ENCODE data around the gene TTBK2.

The TTBK2 gene

DNA sequence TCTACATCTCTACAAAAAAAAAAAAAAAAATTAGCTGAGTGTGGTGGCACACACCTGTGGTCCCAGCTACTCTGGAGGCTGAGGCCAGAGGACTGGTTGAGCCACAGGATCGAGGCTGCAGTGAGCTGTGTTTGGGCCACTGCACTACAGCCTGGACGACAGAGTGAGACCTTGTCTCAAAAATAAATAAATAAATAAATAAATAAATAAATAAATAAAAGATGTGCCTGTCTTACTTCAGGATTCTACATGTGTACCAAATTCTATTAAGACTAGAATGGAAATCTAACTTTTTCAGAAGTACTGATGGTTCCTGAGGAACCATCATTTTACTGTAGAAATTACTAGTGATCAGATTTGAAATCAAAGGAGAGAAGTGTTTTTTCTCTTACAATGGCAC is 51.9 kb downstream of the TTBK2 start:
- TF ChIP-seq, protein P1, sequence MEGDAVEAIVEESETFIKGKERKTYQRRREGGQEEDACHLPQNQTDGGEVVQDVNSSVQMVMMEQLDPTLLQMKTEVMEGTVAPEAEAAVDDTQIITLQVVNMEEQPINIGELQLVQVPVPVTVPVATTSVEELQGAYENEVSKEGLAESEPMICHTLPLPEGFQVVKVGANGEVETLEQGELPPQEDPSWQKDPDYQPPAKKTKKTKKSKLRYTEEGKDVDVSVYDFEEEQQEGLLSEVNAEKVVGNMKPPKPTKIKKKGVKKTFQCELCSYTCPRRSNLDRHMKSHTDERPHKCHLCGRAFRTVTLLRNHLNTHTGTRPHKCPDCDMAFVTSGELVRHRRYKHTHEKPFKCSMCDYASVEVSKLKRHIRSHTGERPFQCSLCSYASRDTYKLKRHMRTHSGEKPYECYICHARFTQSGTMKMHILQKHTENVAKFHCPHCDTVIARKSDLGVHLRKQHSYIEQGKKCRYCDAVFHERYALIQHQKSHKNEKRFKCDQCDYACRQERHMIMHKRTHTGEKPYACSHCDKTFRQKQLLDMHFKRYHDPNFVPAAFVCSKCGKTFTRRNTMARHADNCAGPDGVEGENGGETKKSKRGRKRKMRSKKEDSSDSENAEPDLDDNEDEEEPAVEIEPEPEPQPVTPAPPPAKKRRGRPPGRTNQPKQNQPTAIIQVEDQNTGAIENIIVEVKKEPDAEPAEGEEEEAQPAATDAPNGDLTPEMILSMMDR (IDR thresholded peaks at IDR 0.05) = no peak
- TF ChIP-seq ZFX (IDR thresholded peaks at IDR 0.05; ENCODE audit: borderline replicate concordance) = no peak
- H3K27ac ChIP-seq = no peak overlapping the region

DNA sequence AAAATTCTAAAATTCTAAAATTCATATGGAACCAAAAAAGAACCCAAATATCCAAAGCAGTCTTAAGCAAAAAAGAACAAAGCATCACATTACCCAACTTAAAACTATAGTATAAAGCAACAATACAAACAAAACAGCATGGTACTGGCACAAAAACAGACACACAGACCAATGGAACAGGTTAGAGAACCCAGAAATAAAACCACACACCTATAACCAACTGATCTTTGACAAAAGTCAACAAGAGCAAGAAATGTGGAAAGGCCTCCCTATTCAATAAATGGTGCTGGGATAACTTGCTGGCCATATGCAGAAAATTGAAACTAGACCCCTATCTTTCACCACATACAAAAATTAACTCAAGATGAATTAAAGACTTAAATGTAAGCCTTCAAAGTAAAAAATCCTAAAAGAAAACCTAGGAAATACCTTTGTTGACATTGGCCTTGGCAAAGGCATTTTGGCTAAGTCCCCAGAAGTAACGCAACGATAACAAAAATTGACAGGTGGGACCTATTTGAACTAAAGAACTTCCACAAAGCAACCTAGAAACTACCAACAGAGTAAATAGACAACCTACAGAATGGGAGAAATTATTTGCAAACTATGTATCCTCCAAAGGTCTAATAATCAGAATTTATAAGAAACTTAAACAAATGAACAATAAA is 56.9 kb downstream of the TTBK2 start:
- H3K27ac ChIP-seq = 0 out of 2 replicates have a peak overlapping the region, but pooled peaks have one; percentile 2
- TF ChIP-seq ZFX (IDR thresholded peaks at IDR 0.05; ENCODE audit: borderline replicate concordance) = no peak
- TF ChIP-seq, protein P1 (IDR thresholded peaks at IDR 0.05) = no peak

DNA sequence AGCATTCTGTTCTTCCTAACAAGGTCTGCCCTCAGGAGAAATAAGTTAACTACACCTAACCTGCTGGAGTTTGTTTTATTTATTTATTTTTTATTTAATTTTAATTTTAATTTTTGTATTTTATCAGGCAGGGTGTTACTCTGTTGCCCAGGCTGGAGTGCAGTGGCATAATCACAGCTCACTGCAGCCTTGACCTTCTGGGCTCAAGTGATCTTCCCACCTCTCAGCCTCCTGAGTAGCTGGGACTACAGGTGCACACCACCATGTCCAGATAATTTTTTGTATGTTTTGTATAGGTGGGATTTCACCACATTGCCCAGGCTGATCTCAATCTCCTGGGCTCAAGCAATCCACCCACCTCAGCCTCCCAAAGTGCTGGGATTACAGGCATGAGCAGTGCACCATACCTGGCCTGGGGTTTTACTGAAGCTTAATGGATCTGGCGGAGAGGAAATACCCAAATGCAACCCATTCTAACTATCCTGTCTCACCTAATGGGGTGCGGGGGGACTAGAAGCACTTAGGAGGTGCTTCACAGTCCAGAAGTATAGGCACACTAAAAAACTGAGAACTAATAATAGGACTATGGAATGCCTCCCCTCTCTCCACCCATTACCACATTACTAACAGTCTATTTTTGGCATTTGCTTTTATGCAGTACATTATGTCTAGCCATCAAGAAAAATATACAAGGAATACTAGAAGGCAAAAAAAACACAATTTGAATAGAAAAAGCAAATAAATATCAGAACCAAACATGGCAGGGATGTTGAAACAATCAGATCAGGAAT is 61.4 kb downstream of the TTBK2 start:
- 0 out of 2 replicates have a peak overlapping the region, but pooled peaks have one; percentile 3 for H3K27ac ChIP-seq
- no peak for TF ChIP-seq ZFX (IDR thresholded peaks at IDR 0.05; ENCODE audit: borderline replicate concordance)
- TF ChIP-seq, protein P1 (IDR thresholded peaks at IDR 0.05) = no peak

DNA sequence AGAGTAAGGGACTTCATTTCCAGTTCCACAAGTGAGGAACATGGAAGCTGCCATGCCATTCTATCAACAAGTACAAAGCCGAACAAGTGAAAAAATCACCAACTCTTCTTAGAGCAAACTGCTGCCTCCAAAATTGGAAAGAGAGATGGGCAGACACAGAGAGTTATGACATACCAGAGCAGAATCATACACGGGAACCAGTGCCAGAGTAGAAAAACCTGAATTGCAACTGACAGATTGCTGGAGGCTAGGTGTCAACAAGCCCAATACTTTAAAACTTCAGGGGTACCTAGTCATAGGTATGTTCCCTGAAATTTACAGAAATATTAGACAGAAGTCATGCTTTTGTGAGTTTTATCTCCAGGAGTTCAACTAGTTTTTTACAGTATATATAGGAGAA is 62.0 kb downstream of the TTBK2 start:
- H3K27ac ChIP-seq = peak overlapping the region; percentile 3; the same call in 1 of the 2 replicates
- TF ChIP-seq ZFX (IDR thresholded peaks at IDR 0.05; ENCODE audit: borderline replicate concordance) = no peak
- TF ChIP-seq, protein P1 (IDR thresholded peaks at IDR 0.05) = no peak

DNA sequence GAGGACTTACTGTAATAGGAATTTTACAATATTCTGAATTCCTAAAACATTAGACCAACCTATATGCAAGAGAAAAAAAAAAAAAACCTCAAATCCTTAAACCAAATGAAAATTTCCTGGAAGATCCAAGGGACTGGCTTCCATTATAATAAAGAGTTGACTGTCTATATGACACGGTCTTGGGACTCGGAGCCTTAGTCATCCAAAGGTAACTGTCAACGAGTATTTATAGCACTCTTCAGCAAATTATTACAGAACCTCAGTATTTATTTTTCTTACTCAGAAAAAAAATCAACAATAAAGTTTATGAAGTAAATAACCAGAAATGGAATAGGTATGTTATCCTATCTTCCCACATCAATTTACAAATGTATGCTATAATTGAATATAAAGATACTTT is 66.0 kb downstream of the TTBK2 start:
- TF ChIP-seq, protein P1 (IDR thresholded peaks at IDR 0.05) = no peak
- TF ChIP-seq ZFX (IDR thresholded peaks at IDR 0.05; ENCODE audit: borderline replicate concordance) = no peak
- no peak overlapping the region for H3K27ac ChIP-seq

DNA sequence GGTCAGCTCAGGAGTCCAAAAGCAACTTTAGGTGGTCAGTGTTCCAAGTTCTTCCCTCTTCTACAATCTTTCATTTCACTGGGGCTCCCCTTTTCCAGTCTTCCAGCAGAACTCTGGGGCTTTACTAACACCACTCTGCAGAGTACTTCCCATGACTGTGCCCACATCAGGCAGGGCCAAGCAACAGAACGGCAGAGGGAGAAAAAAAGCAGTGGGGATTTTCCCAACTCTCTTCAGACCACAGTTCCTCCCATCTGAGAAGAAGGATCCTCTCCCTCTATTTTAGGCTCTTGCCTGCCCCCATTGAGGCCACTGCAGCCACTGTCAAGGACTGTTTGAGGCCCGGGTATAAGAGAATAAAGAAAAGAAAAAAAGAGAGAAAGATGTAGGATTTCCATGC is 70.7 kb downstream of the TTBK2 start:
- TF ChIP-seq ZFX (IDR thresholded peaks at IDR 0.05; ENCODE audit: borderline replicate concordance) = no peak
- TF ChIP-seq, protein P1 (IDR thresholded peaks at IDR 0.05) = no peak
- H3K27ac ChIP-seq = no peak overlapping the region

DNA sequence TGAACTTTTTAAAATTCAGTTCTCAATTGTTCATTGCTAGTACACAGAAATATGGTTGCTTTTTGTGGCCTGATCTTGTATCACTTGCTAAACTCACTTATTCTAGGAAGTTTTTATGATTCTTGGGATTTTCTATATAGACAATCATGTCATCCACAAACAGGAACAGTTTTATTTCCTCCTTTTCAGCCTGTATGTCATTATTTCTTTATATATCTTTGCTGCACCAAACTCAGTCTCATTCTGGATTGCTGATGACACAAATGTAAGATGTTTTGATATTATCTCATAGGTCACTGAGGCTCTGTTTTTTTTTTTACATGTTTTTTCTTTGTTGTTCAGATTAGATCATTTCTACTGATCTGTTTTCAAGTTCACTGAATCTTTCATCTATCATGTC is 71.7 kb downstream of the TTBK2 start:
- no peak overlapping the region for H3K27ac ChIP-seq
- no peak for TF ChIP-seq ZFX (IDR thresholded peaks at IDR 0.05; ENCODE audit: borderline replicate concordance)
- TF ChIP-seq, protein P1 (IDR thresholded peaks at IDR 0.05) = no peak

Measured in 22Rv1 (cell line).